GM06990 (cell line): ENCODE data around the gene RAB13.
"Not testable (repeated sequence)": the region's sequence is repeated elsewhere in the genome, so short reads cannot be mapped to it uniquely, and the experiment has no call there.

Source experiments
- DNase-seq: peaks from one replicate; pipeline ENCODE4 v3.0.0-alpha.2; 2011; ENCODE audit not compliant: insufficient read length; ENCODE audit errors: extremely low read depth
- H3K27me3 ChIP-seq: replicated peaks from 2 replicates; pipeline ENCODE4 v1.6.0; 2011; ENCODE audit warnings: low read length; ENCODE audit not compliant: control insufficient read depth, insufficient read depth
- H3K36me3 ChIP-seq: 2 replicates; pipeline ENCODE4 v1.5.1; 2011; ENCODE audit warnings: low read length; ENCODE audit not compliant: control insufficient read depth, insufficient read depth
- H3K4me3 ChIP-seq: replicated peaks from 2 replicates; pipeline ENCODE4 v1.5.1; 2011; ENCODE audit warnings: low read depth, mild to moderate bottlenecking, control low read depth, low read length
- TF ChIP-seq, protein P1 (sequence below): IDR thresholded peaks from 2 replicates; pipeline ENCODE4 v1.5.1; 2011; ENCODE audit warnings: low read length, control low read depth, mild to moderate bottlenecking, inconsistent platforms; ENCODE audit not compliant: insufficient read depth, poor library complexity, severe bottlenecking

RAB13 gene

DNA sequence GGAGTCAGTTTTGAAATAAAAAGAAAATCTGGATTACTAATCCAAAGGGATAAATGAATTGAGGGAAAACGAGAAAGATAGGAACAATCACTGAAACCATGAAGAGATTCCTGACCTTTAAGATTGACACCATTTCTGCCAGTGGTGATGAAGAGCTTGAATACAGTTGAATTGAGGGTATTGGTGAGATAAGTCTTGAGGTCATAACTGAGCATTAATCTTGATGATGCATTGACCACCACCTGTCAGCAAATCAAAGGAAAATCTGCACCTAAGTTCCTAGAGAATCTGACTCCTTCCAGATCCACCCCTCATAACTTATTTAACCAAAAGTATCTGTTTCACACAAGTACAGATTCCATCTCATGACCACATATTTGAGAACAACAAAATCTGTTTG, 26.0 kb upstream of the RAB13 start:
- no peaks in the 10 kb centered on the region for H3K27me3 ChIP-seq
- TF ChIP-seq, protein P1, sequence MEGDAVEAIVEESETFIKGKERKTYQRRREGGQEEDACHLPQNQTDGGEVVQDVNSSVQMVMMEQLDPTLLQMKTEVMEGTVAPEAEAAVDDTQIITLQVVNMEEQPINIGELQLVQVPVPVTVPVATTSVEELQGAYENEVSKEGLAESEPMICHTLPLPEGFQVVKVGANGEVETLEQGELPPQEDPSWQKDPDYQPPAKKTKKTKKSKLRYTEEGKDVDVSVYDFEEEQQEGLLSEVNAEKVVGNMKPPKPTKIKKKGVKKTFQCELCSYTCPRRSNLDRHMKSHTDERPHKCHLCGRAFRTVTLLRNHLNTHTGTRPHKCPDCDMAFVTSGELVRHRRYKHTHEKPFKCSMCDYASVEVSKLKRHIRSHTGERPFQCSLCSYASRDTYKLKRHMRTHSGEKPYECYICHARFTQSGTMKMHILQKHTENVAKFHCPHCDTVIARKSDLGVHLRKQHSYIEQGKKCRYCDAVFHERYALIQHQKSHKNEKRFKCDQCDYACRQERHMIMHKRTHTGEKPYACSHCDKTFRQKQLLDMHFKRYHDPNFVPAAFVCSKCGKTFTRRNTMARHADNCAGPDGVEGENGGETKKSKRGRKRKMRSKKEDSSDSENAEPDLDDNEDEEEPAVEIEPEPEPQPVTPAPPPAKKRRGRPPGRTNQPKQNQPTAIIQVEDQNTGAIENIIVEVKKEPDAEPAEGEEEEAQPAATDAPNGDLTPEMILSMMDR, result no peak
- no peak for DNase-seq
- no peak overlapping the region for H3K4me3 ChIP-seq
- no peaks in the 10 kb centered on the region for H3K36me3 ChIP-seq

DNA sequence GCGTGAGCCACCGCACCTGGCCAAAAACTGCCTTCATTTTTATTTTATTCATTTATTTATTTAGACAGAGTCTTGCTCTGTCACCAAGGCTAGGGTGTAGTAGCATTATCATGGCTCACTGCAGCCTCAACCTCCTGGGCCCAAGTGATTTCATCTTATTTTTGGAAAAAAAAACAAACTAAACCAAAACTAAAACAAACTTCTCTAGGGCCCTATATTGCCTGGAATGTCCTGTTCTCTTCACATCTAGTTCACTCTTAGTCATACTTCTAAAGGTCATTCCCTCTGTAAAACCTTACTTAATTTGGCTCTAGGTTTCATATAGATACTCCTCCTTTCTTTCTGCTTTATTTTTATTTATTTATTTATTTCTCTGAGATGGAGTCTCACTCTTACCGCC, 20.0 kb upstream of the RAB13 start:
- DNase-seq, result no peak
- TF ChIP-seq, protein P1, result no peak
- no peaks in the 10 kb centered on the region for H3K36me3 ChIP-seq
- no peaks in the 10 kb centered on the region for H3K27me3 ChIP-seq
- H3K4me3 ChIP-seq, result no peak overlapping the region

DNA sequence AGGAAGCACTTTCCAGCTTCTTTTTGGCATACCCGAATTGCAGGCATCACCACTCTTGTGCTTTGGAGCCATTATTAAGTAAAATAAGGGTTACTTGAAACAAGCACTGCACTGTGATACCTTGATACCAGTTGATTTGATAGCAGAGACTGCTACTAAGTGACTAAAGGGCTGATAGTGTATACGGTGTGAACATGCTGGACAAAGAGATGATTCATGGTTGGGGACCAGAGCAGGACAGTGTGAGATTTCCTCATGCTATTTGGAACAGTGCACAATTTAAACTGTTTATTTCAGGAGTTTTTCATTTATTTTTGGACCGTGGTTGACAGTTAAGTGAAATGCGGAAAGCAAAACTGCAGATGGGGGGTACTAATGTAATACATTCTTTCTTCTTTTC, 14.3 kb upstream of the RAB13 start:
- no peak overlapping the region for H3K4me3 ChIP-seq
- H3K36me3 ChIP-seq, result no peaks in the 10 kb centered on the region
- TF ChIP-seq, protein P1, result no peak
- no peak for DNase-seq
- H3K27me3 ChIP-seq, result no peaks in the 10 kb centered on the region

DNA sequence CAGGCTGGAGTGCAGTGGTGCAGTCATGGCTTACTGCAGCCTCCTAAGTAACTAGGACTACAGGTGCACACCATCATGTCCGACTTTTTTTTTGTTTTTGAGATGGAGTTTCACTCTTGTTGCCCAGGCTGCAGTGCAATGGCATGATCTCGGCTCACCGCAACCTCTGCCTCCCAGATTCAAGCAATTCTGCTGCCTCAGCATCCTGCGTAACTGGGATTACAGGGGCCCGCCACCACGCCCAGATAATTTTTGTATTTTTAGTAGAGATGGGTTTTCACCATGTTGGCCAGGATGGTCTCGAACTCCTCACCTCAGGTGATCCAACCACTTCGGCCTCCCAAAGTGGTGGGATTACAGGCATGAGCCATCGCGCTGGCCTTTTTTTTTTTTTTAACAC, 10.7 kb upstream of the RAB13 start:
- not testable (repeated sequence) for H3K27me3 ChIP-seq, H3K36me3 ChIP-seq, H3K4me3 ChIP-seq, DNase-seq

DNA sequence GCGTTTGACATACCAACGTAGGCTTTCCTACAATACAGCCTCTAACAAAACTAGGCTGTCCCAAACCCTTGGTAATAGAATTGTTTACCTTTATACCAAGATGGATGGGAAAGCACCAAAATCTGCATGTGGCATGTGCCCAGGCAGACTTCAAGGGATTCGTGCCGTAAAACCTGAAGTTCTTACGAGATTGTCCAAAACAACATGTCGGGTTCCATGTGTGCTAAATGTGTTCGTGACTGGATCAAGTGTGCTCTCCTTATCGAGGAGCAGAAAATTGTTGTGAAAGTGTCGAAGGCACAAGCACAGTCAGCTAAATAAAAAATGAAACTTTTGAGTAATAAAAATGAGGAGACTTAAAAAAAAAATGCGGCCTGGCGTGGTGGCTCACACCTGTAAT, 9.5 kb upstream of the RAB13 start:
- TF ChIP-seq, protein P1, result no peak
- no peak for DNase-seq
- Histone ChIP-seq H3K4me3 (no peak overlapping the region), H3K27me3 (no peaks in the 10 kb centered on the region), H3K36me3 (peaks cover 8% of the 10 kb centered on the region)

DNA sequence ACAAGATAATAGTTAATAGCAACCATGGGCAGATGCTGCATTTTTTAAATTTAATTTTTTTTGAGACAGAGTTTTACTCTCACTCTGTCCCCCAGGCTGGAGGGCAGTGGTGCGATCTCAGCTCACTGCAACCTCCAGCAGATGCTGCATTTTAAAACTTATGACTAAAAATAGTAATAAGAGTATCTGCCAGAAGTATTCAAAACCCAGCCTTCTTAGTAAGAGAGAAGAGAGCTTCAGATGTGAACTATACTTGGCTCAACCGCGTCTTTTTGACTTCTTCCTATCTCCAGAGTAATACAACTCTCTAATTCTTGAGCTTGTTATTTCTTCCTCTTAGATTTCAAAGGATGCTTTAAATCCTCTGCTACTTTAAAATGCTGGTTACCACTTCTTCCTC, 9.1 kb upstream of the RAB13 start:
- TF ChIP-seq, protein P1, result no peak
- no peaks in the 10 kb centered on the region for H3K27me3 ChIP-seq
- peaks cover 8% of the 10 kb centered on the region for H3K36me3 ChIP-seq
- no peak for DNase-seq
- H3K4me3 ChIP-seq, result no peak overlapping the region
